Activated T-helper 1 cell treated with anti-CD3 and anti-CD28 coated beads, Interleukin-12 subunit alpha, Interleukin-12 subunit beta, Interleukin-2, Interleukin-4 antibody, amounts not matched to agents 30 ng/mL and 10 ng/mL and 1 ng/mL, durations not matched to agents 14 hours and 24 hours and 36 hours (primary cell): ENCODE measurements around the gene ZBTB12. TPM values are rescaled to one million over a fixed set of nuclear protein-coding genes. Genes with fewer than 3 reads are reported as not detected.
"Not testable (repeated sequence)": the region's sequence is repeated elsewhere in the genome, so short reads cannot be mapped to it uniquely, and the experiment has no call there.

ENCODE experiments used
- DNase-seq: peaks from one replicate; pipeline ENCODE4 v3.0.0; 2021; ENCODE audit warnings: low spot score
- H3K27ac Mint-ChIP-seq: one replicate; pipeline ENCODE4 v1.8.0; 2021; ENCODE audit warnings: mild to moderate bottlenecking, mixed read lengths
- H3K27me3 Mint-ChIP-seq: one replicate; pipeline ENCODE4 v1.8.0; 2022; ENCODE audit warnings: mild to moderate bottlenecking, moderate library complexity, mixed read lengths; ENCODE audit not compliant: insufficient read depth
- H3K36me3 Mint-ChIP-seq: one replicate; pipeline ENCODE4 v1.8.0; 2021; ENCODE audit warnings: low read depth, mixed read lengths
- H3K4me1 Mint-ChIP-seq: one replicate; pipeline ENCODE4 v1.8.0; 2021; ENCODE audit warnings: low read depth, mixed read lengths
- H3K4me3 Mint-ChIP-seq: one replicate; pipeline ENCODE4 v1.8.0; 2021; ENCODE audit warnings: mild to moderate bottlenecking, moderate library complexity, mixed read lengths
- H3K9me3 Mint-ChIP-seq: one replicate; pipeline ENCODE4 v1.8.0; 2021; ENCODE audit warnings: mixed read lengths
- intact Hi-C: fragments of 100-400 bp; cut with micrococcal nuclease; formaldehyde crosslinking; loops from one replicate; pipeline ENCODE4 v1.15.1; 2024
- total RNA-seq: library from RNA; stranded (reverse); gene quantifications from 2 replicates; pipeline ENCODE4 v1.2.3, GENCODE V29; 2022

ZBTB12 gene
- total RNA-seq, 1 donor from 2014 or later: 5.1 TPM

- DNase-seq: no peak
- Mint-ChIP-seq H3K4me3 (peak overlapping the region; percentile 97), H3K27me3 (peaks cover 3% of the 10 kb centered on the region), H3K36me3 (peaks cover 11% of the 10 kb centered on the region), H3K9me3 (no peaks in the 10 kb centered on the region), H3K27ac (peak overlapping the region; percentile 94), H3K4me1 (peaks cover 37% of the 10 kb centered on the region)
- intact Hi-C loops: loop anchor here (2.0 to 10.0 kb wide), 3 partner anchors 241 to 1247 kb away; partner anchors contain the start of genes MRPS18B, PPP1R10, PRRC2A and RNF5
These were observed 40.0 kb downstream of the ZBTB12 start for GRCh38 chr6:31861919-31862343.

GRCh38 chr6:31861150-31861549 lies 40.7 kb downstream of the ZBTB12 start:
- Mint-ChIP-seq H3K27ac (peak overlapping the region; percentile 58), H3K9me3 (no peaks in the 10 kb centered on the region), H3K4me3 (peak overlapping the region; percentile 97), H3K27me3 (peaks cover 3% of the 10 kb centered on the region), H3K4me1 (peaks cover 37% of the 10 kb centered on the region), H3K36me3 (peaks cover 11% of the 10 kb centered on the region)
- intact Hi-C loops: loop anchor here (10.0 kb wide), 1 partner anchor 1246 kb away; the partner anchor contains the start of genes MRPS18B and PPP1R10
- no peak for DNase-seq

GRCh38 chr6:31860349-31860748 lies 41.5 kb downstream of the ZBTB12 start:
- peaks cover 3% of the 10 kb centered on the region for H3K27me3 Mint-ChIP-seq
- peaks cover 35% of the 10 kb centered on the region for H3K4me1 Mint-ChIP-seq
- peaks cover 11% of the 10 kb centered on the region for H3K36me3 Mint-ChIP-seq
- intact Hi-C loops: loop anchor here (10.0 kb wide), 1 partner anchor 1246 kb away; the partner anchor contains the start of genes MRPS18B and PPP1R10
- no peak for DNase-seq
- H3K9me3 Mint-ChIP-seq: no peaks in the 10 kb centered on the region
- no peak overlapping the region for H3K4me3 Mint-ChIP-seq
- no peak overlapping the region for H3K27ac Mint-ChIP-seq

GRCh38 chr6:31859923-31860322 lies 42.0 kb downstream of the ZBTB12 start:
- Mint-ChIP-seq H3K4me1 (peaks cover 31% of the 10 kb centered on the region), H3K4me3 (peak overlapping the region; percentile 20), H3K27ac (no peak overlapping the region), H3K36me3 (peaks cover 11% of the 10 kb centered on the region), H3K27me3 (peaks cover 3% of the 10 kb centered on the region), H3K9me3 (no peaks in the 10 kb centered on the region)
- no peak for DNase-seq
- intact Hi-C loops: loop anchor here (10.0 kb wide), 1 partner anchor 1245 kb away; the partner anchor contains the start of genes MRPS18B and PPP1R10

- peaks cover 11% of the 10 kb centered on the region for H3K36me3 Mint-ChIP-seq
- H3K9me3 Mint-ChIP-seq: no peaks in the 10 kb centered on the region
- H3K4me1 Mint-ChIP-seq: peaks cover 24% of the 10 kb centered on the region
- no peak overlapping the region for H3K27ac Mint-ChIP-seq
- H3K27me3 Mint-ChIP-seq: peaks cover 3% of the 10 kb centered on the region
- DNase-seq: no peak
- H3K4me3 Mint-ChIP-seq: no peak overlapping the region
- intact Hi-C loops: no loop called here
These were observed 43.2 kb downstream of the ZBTB12 start for GRCh38 chr6:31858707-31859106.

GRCh38 chr6:31857774-31858173 lies 44.1 kb downstream of the ZBTB12 start:
- DNase-seq, H3K4me3 Mint-ChIP-seq, intact Hi-C loops, H3K27me3 Mint-ChIP-seq, H3K9me3 Mint-ChIP-seq, H3K27ac Mint-ChIP-seq: not testable (repeated sequence)
- H3K36me3 Mint-ChIP-seq: peaks cover 11% of the 10 kb centered on the region
- peaks cover 18% of the 10 kb centered on the region for H3K4me1 Mint-ChIP-seq

GRCh38 chr6:31851980-31852718 lies 49.7 kb downstream of the ZBTB12 start:
- H3K27me3 Mint-ChIP-seq, DNase-seq, intact Hi-C loops, H3K9me3 Mint-ChIP-seq, H3K36me3 Mint-ChIP-seq, H3K4me3 Mint-ChIP-seq, H3K27ac Mint-ChIP-seq, H3K4me1 Mint-ChIP-seq: not testable (repeated sequence)

GRCh38 chr6:31851485-31851832 lies 50.4 kb downstream of the ZBTB12 start:
- H3K4me3 Mint-ChIP-seq: no peak overlapping the region
- H3K36me3 Mint-ChIP-seq: peaks cover 4% of the 10 kb centered on the region
- no peaks in the 10 kb centered on the region for H3K4me1 Mint-ChIP-seq
- H3K27me3 Mint-ChIP-seq: peaks cover 4% of the 10 kb centered on the region
- intact Hi-C loops: no loop called here
- no peak overlapping the region for H3K27ac Mint-ChIP-seq
- DNase-seq: no peak
- H3K9me3 Mint-ChIP-seq: peaks cover 5% of the 10 kb centered on the region

- peaks cover 4% of the 10 kb centered on the region for H3K27me3 Mint-ChIP-seq
- H3K36me3 Mint-ChIP-seq: peaks cover 4% of the 10 kb centered on the region
- H3K4me1 Mint-ChIP-seq: no peaks in the 10 kb centered on the region
- no peak overlapping the region for H3K27ac Mint-ChIP-seq
- DNase-seq: no peak
- H3K9me3 Mint-ChIP-seq: peaks cover 5% of the 10 kb centered on the region
- H3K4me3 Mint-ChIP-seq: no peak overlapping the region
- intact Hi-C loops: no loop called here
These were observed 51.0 kb downstream of the ZBTB12 start for GRCh38 chr6:31850765-31851484.

Other genes starting within 250 kb of the ZBTB12 start
- 319 and 323 TPM in 2 replicates for gene BAG6, start 249.4 kb downstream of the ZBTB12 start, total RNA-seq
- gene APOM, start 246.2 kb downstream of the ZBTB12 start, total RNA-seq: 1.8 and 3.7 TPM in 2 replicates
- 18.1 and 19.1 TPM in 2 replicates for gene C6orf47, start 241.3 kb downstream of the ZBTB12 start, total RNA-seq
- 34.8 and 37.2 TPM in 2 replicates for gene GPANK1, start 237.1 kb downstream of the ZBTB12 start, total RNA-seq
- gene CSNK2B, start 236.0 kb downstream of the ZBTB12 start, total RNA-seq: 302 and 308 TPM in 2 replicates
- gene LY6G5B, start 232.1 kb downstream of the ZBTB12 start, total RNA-seq: 29.5 and 35.1 TPM in 2 replicates
- 4.7 and 4.9 TPM in 2 replicates for gene LY6G5C, start 221.0 kb downstream of the ZBTB12 start, total RNA-seq
- 45.7 and 46.5 TPM in 2 replicates for gene ABHD16A, start 198.8 kb downstream of the ZBTB12 start, total RNA-seq
- not detected in 2 replicates for gene LY6G6F, start 195.2 kb downstream of the ZBTB12 start, total RNA-seq
- not detected in 2 replicates for gene LY6G6D, start 186.7 kb downstream of the ZBTB12 start, total RNA-seq
- not detected in 2 replicates for gene LY6G6C, start 180.3 kb downstream of the ZBTB12 start, total RNA-seq
- not detected in 2 replicates for gene MPIG6B, start 178.7 kb downstream of the ZBTB12 start, total RNA-seq
- gene DDAH2, start 172.8 kb downstream of the ZBTB12 start, total RNA-seq: 4.9 and 5.7 TPM in 2 replicates
- gene CLIC1, start 165.6 kb downstream of the ZBTB12 start, total RNA-seq: 398 and 399 TPM in 2 replicates
- gene MSH5, start 162.1 kb downstream of the ZBTB12 start, total RNA-seq: 80.5 and 83.4 TPM in 2 replicates
- gene SAPCD1, start 139.4 kb downstream of the ZBTB12 start, total RNA-seq: 16.7 and 17.0 TPM in 2 replicates
- 2.9 and 5.0 TPM in 2 replicates for gene VWA7, start 124.8 kb downstream of the ZBTB12 start, total RNA-seq
- gene VARS1, start 106.3 kb downstream of the ZBTB12 start, total RNA-seq: 150 and 161 TPM in 2 replicates
- 136 and 137 TPM in 2 replicates for gene LSM2, start 95.1 kb downstream of the ZBTB12 start, total RNA-seq
- gene HSPA1L, start 86.8 kb downstream of the ZBTB12 start, total RNA-seq: 2.2 and 2.9 TPM in 2 replicates
- gene HSPA1A, start 86.5 kb downstream of the ZBTB12 start, total RNA-seq: 173 and 175 TPM in 2 replicates
- 152 and 155 TPM in 2 replicates for gene HSPA1B, start 74.3 kb downstream of the ZBTB12 start, total RNA-seq
- gene NEU1, start 39.3 kb downstream of the ZBTB12 start, total RNA-seq: 22.1 and 24.3 TPM in 2 replicates
- gene SLC44A4, start 23.1 kb downstream of the ZBTB12 start, total RNA-seq: 0.12 TPM in 1 of 2 replicates, not detected in the other
- 75.9 and 80.4 TPM in 2 replicates for gene EHMT2, start 4.4 kb downstream of the ZBTB12 start, total RNA-seq
- gene C2, start 25.6 kb upstream of the ZBTB12 start, total RNA-seq: 0.88 and 1.6 TPM in 2 replicates
- gene CFB, start 44.0 kb upstream of the ZBTB12 start, total RNA-seq: 0.21 TPM in 1 of 2 replicates, not detected in the other
- 92.3 and 97.7 TPM in 2 replicates for gene NELFE, start 56.9 kb upstream of the ZBTB12 start, total RNA-seq
- gene SKIC2, start 57.1 kb upstream of the ZBTB12 start, total RNA-seq: 85.8 and 101 TPM in 2 replicates
- gene DXO, start 70.1 kb upstream of the ZBTB12 start, total RNA-seq: 14.1 and 15.2 TPM in 2 replicates
- gene C4A, start 80.0 kb upstream of the ZBTB12 start, total RNA-seq: 4.0 and 4.1 TPM in 2 replicates
- 4.1 and 4.7 TPM in 2 replicates for gene C4B, start 112.7 kb upstream of the ZBTB12 start, total RNA-seq
- gene CYP21A2, start 136.3 kb upstream of the ZBTB12 start, total RNA-seq: 0.34 and 0.36 TPM in 2 replicates
- gene TNXB, start 207.3 kb upstream of the ZBTB12 start, total RNA-seq: 2.0 and 4.4 TPM in 2 replicates
- gene ATF6B, start 226.2 kb upstream of the ZBTB12 start, total RNA-seq: 80.1 and 97.6 TPM in 2 replicates
- gene FKBPL, start 228.2 kb upstream of the ZBTB12 start, total RNA-seq: 4.8 and 6.0 TPM in 2 replicates
- 0.24 and 0.57 TPM in 2 replicates for gene PRRT1, start 249.9 kb upstream of the ZBTB12 start, total RNA-seq